Mesendoderm (in vitro differentiated cells): ENCODE measurements around the gene EGFR.
A peak's percentile ranks its signal among the peaks of the same experiment; 100 is the strongest.

Experiments
- DNase-seq: peaks from one replicate; pipeline ENCODE4 v3.0.0; 2013
- H2AK5ac ChIP-seq: 2 replicates; pipeline ENCODE4 v1.6.1; 2013; ENCODE audit warnings: low read length, inconsistent platforms
- H2BK120ac ChIP-seq: 2 replicates; pipeline ENCODE4 v1.6.1; 2013; ENCODE audit warnings: low read depth, mild to moderate bottlenecking, low read length, moderate library complexity, mixed read lengths
- H2BK15ac ChIP-seq: replicated peaks from 2 replicates; pipeline ENCODE4 v1.6.1; 2013; ENCODE audit warnings: low read depth, mild to moderate bottlenecking, moderate library complexity
- H2BK5ac ChIP-seq: 2 replicates; pipeline ENCODE4 v1.6.1; 2013; ENCODE audit warnings: low read length, inconsistent platforms
- H3K18ac ChIP-seq: 2 replicates; pipeline ENCODE4 v1.6.1; 2013; ENCODE audit warnings: mild to moderate bottlenecking, low read length, mixed read lengths
- H3K23ac ChIP-seq: one replicate; pipeline ENCODE4 v1.6.1; 2013; ENCODE audit warnings: low read length
- H3K27ac ChIP-seq: 2 replicates; pipeline ENCODE4 v1.5.1; 2013; ENCODE audit warnings: low read depth, mild to moderate bottlenecking, inconsistent platforms, low read length, moderate library complexity
- H3K27me3 ChIP-seq: 2 replicates; pipeline ENCODE4 v1.6.1; 2013; ENCODE audit warnings: low read length, control low read depth, mild to moderate bottlenecking, inconsistent platforms; ENCODE audit not compliant: insufficient read depth, poor library complexity
- H3K36me3 ChIP-seq: 2 replicates; pipeline ENCODE4 v1.6.1; 2013; ENCODE audit warnings: low read length, inconsistent platforms; ENCODE audit not compliant: control insufficient read depth, insufficient read depth
- H3K4ac ChIP-seq: one replicate; pipeline ENCODE4 v1.6.1; 2013; ENCODE audit warnings: low read depth, mild to moderate bottlenecking, low read length, moderate library complexity
- H3K4me1 ChIP-seq: 2 replicates; pipeline ENCODE4 v1.6.1; 2013; ENCODE audit warnings: low read depth, low read length, inconsistent platforms; ENCODE audit not compliant: control insufficient read depth
- H3K4me2 ChIP-seq: 2 replicates; pipeline ENCODE4 v1.6.1; 2013; ENCODE audit warnings: low read length
- H3K4me3 ChIP-seq: 2 replicates; pipeline ENCODE4 v1.5.1; 2013; ENCODE audit warnings: mild to moderate bottlenecking, low read length
- H3K56ac ChIP-seq: one replicate; pipeline ENCODE4 v1.6.1; 2013; ENCODE audit warnings: low read length
- H3K79me1 ChIP-seq: 2 replicates; pipeline ENCODE4 v1.6.1; 2013; ENCODE audit warnings: low read length, inconsistent platforms
- H3K79me2 ChIP-seq: 2 replicates; pipeline ENCODE4 v1.6.1; 2013; ENCODE audit warnings: mild to moderate bottlenecking, low read length; ENCODE audit not compliant: control insufficient read depth, insufficient read depth
- H3K9ac ChIP-seq: 2 replicates; pipeline ENCODE4 v1.6.1; 2013; ENCODE audit warnings: low read length, inconsistent platforms
- H4K5ac ChIP-seq: one replicate; pipeline ENCODE4 v1.6.1; 2013; ENCODE audit warnings: low read length
- H4K8ac ChIP-seq: one replicate; pipeline ENCODE4 v1.6.1; 2013; ENCODE audit warnings: low read depth, mild to moderate bottlenecking, control low read depth, low read length, moderate library complexity
- WGBS: extraction: QIAGEN DNeasy Blood & Tissue Kit; methylation state at CpG from one replicate; pipeline ENCODE4 v1.1.7; 2013; ENCODE audit warnings: low lambda C conversion rate, missing lambda C conversion rate; ENCODE audit not compliant: insufficient coverage; ENCODE audit errors: extremely low coverage; 5-methylcytosine and 5-hydroxymethylcytosine counted together

EGFR gene

DNA sequence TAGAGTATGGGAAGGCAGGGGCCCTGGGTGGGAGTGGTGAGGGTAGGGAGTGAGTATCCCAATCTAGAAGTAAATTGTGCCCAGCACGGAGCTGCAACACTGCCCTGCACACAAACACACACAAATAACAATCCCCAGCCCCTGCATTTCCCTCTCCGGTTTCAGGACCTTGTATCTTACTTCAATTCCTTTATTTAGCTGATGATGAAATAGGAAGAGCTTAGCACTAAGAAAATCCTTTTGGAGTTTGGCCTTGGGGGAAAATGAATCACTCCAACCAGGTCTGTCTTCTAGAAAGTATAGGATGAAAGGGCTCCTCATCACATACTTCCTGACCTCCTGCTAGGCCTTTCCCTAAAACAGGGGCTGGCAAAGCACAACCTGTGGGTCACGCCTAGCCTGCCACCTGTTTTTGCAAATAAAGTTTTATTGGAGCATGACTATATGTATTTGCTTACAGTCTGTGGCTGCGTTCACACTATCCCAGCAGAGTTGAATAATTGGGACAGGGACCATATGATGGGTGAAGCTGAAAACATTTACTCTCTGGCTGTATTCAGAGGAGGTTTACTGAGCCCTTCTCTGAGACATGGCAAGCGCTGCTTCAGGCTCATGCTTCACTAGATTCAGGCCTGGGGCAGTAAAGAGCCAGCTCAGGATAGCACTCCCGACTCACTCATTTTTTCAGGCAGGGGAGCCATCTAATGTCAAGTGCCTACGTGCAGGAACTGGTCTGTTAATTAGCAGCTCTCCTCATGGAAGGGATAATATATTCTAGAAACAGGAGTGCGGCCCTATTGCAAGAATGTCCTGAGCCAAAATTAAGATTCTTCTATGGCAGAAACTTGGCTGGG, 111.0 kb downstream of the EGFR start:
- Histone ChIP-seq H2BK120ac (no peak overlapping the region), H4K5ac (no peak overlapping the region), H3K27me3 (no peaks in the 10 kb centered on the region), H4K8ac (no peak overlapping the region), H3K27ac (no peak overlapping the region), H2AK5ac (no peak overlapping the region), H3K56ac (no peak overlapping the region), H3K79me1 (no peaks in the 10 kb centered on the region), H2BK5ac (no peak overlapping the region), H3K79me2 (no peaks in the 10 kb centered on the region), H3K4me1 (no peaks in the 10 kb centered on the region), H2BK15ac (no peak overlapping the region), H3K9ac (no peak overlapping the region), H3K18ac (no peak overlapping the region), H3K36me3 (no peaks in the 10 kb centered on the region), H3K4ac (no peak overlapping the region), H3K23ac (no peak overlapping the region), H3K4me2 (no peak overlapping the region), H3K4me3 (no peak overlapping the region)
- peak; percentile 51 for DNase-seq
- no CpG with 5 or more reads among the region's 8 CpGs for WGBS

DNA sequence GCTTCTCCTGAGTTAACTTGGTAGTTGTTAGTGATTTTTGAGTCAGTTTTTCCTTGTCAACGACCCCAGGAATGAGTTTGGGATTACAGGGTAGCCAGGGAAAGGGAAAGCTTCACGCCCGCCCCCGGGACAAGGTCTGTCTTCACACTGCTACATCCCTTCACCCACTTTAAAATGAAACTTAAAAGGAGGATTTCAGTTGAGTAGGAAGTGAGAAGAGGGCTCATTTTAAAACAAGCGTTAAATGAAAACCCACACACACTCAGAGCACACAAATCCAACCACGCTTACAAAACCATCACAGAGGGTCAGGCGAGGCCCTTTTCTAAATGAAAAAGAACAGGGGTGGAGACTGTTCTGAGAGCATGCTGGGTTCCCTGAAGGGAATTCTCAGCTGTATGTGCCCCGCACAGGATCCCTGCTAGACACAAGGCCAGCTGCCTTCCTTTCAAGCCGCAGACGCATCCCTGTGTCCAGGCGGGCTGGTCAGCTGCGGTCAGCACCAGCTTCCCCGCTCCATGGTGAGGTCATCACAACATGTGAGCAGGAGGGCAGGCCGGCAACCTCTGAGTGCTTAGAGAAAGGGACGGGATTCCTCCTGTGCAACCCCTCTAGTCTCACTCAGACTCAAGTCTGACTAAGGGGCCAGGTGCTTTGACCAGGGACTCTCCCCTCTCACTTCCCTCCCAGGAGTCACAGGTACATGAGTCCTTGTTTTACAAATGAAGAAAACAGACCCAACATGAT, 111.8 kb downstream of the EGFR start:
- H2BK120ac ChIP-seq, result no peak overlapping the region
- no peak overlapping the region for H3K4me2 ChIP-seq
- no peak overlapping the region for H3K18ac ChIP-seq
- WGBS, result no CpG with 5 or more reads among the region's 15 CpGs
- H3K4me3 ChIP-seq, result no peak overlapping the region
- no peak overlapping the region for H3K9ac ChIP-seq
- no peak overlapping the region for H4K5ac ChIP-seq
- H3K27me3 ChIP-seq, result no peaks in the 10 kb centered on the region
- H2BK5ac ChIP-seq, result no peak overlapping the region
- no peak overlapping the region for H3K27ac ChIP-seq
- H3K79me1 ChIP-seq, result no peaks in the 10 kb centered on the region
- no peaks in the 10 kb centered on the region for H3K36me3 ChIP-seq
- H3K4ac ChIP-seq, result no peak overlapping the region
- H2AK5ac ChIP-seq, result no peak overlapping the region
- no peak for DNase-seq
- H3K56ac ChIP-seq, result no peak overlapping the region
- H3K79me2 ChIP-seq, result no peaks in the 10 kb centered on the region
- no peak overlapping the region for H4K8ac ChIP-seq
- no peaks in the 10 kb centered on the region for H3K4me1 ChIP-seq
- H3K23ac ChIP-seq, result no peak overlapping the region
- H2BK15ac ChIP-seq, result no peak overlapping the region

DNA sequence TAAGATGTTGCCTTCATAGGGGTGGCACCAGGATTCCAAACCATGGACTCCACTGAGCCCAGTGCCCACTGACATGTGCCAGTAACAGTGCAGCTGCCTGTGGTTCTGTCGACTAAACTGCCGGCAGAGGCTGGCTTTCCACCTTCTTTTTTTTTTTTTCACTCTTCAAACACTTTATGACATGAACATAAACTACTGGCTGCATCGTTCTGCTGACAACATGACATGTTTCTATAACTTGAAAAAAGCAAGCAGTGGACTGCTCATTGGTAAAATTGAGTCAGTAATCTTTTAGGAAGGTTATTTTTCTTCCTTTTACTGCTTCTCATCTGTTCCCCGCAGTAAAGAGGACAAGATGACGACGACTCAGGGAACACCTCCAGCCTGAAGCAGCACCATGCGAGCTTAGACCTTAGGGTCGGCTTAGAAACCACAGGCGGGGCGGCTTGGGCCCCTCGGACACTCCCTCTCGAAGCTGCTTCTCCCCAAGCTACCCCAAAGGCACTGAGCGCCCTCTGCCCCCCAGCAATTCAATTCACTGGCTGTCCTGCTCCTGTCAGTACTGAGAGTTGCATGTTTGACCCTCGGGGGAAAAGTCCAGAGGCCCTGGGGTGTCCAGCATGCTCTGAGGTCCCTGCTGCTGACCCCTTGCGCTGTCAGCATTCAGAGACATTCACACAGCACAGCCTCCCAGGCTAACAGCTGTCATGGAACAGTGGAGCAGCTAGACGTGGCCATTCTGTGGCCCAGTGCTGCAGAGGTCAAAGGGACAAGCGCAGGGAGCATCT, 112.5 kb downstream of the EGFR start:
- Histone ChIP-seq H3K27ac (no peak overlapping the region), H4K8ac (no peak overlapping the region), H2AK5ac (no peak overlapping the region), H4K5ac (no peak overlapping the region), H2BK120ac (no peak overlapping the region), H3K36me3 (no peaks in the 10 kb centered on the region), H3K4me3 (no peak overlapping the region), H2BK5ac (no peak overlapping the region), H3K9ac (no peak overlapping the region), H3K4me1 (no peaks in the 10 kb centered on the region), H3K56ac (no peak overlapping the region), H3K23ac (no peak overlapping the region), H3K4ac (no peak overlapping the region), H3K4me2 (no peak overlapping the region), H3K79me2 (no peaks in the 10 kb centered on the region), H3K27me3 (no peaks in the 10 kb centered on the region), H2BK15ac (no peak overlapping the region), H3K18ac (no peak overlapping the region), H3K79me1 (no peaks in the 10 kb centered on the region)
- no peak for DNase-seq
- no CpG with 5 or more reads among the region's 17 CpGs for WGBS

DNA sequence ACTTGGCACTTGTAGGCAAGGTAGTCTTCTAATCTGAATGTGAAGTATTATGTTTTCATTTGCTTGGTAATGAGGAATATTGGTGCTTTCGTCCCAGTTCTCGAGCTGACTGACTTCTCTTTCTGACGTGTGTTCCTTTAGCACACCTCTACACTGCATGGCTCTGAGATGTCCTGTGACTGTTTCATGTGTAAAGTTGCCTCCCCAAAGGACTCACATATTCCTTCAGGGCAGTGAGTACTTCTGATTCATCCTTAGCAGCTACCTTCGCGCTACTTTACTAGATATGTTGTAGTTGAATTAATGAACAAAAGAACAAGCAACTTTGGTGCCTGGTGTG, 113.7 kb downstream of the EGFR start:
- H2BK15ac ChIP-seq, result no peak overlapping the region
- no peak overlapping the region for H3K56ac ChIP-seq
- no peak overlapping the region for H2AK5ac ChIP-seq
- H3K4me2 ChIP-seq, result no peak overlapping the region
- no peaks in the 10 kb centered on the region for H3K79me1 ChIP-seq
- no peak overlapping the region for H4K5ac ChIP-seq
- H3K4ac ChIP-seq, result no peak overlapping the region
- no peak overlapping the region for H3K18ac ChIP-seq
- H3K4me1 ChIP-seq, result no peaks in the 10 kb centered on the region
- H3K27ac ChIP-seq, result no peak overlapping the region
- no peaks in the 10 kb centered on the region for H3K79me2 ChIP-seq
- H4K8ac ChIP-seq, result no peak overlapping the region
- no peaks in the 10 kb centered on the region for H3K36me3 ChIP-seq
- no peak overlapping the region for H3K4me3 ChIP-seq
- no peaks in the 10 kb centered on the region for H3K27me3 ChIP-seq
- H2BK120ac ChIP-seq, result no peak overlapping the region
- WGBS, result no CpG with 5 or more reads among the region's 5 CpGs
- no peak overlapping the region for H2BK5ac ChIP-seq
- no peak overlapping the region for H3K9ac ChIP-seq
- H3K23ac ChIP-seq, result no peak overlapping the region
- no peak for DNase-seq

GRCh38 chr7:55132890-55133551, 114.2 kb downstream of the EGFR start:
- H3K79me2 ChIP-seq, result no peaks in the 10 kb centered on the region
- H3K56ac ChIP-seq, result no peak overlapping the region
- no peak overlapping the region for H3K18ac ChIP-seq
- H3K9ac ChIP-seq, result no peak overlapping the region
- H2BK15ac ChIP-seq, result no peak overlapping the region
- no peak overlapping the region for H2BK5ac ChIP-seq
- H3K4ac ChIP-seq, result no peak overlapping the region
- no CpG with 5 or more reads among the region's 10 CpGs for WGBS
- no peak overlapping the region for H2AK5ac ChIP-seq
- no peaks in the 10 kb centered on the region for H3K27me3 ChIP-seq
- no peak overlapping the region for H3K4me2 ChIP-seq
- no peak overlapping the region for H3K27ac ChIP-seq
- DNase-seq, result no peak
- no peak overlapping the region for H4K8ac ChIP-seq
- no peaks in the 10 kb centered on the region for H3K36me3 ChIP-seq
- H3K4me3 ChIP-seq, result no peak overlapping the region
- H4K5ac ChIP-seq, result no peak overlapping the region
- no peaks in the 10 kb centered on the region for H3K4me1 ChIP-seq
- H3K23ac ChIP-seq, result no peak overlapping the region
- no peak overlapping the region for H2BK120ac ChIP-seq
- no peaks in the 10 kb centered on the region for H3K79me1 ChIP-seq
